Activated CD4-positive, alpha-beta T cell treated with anti-CD3 and anti-CD28 coated beads, Interleukin-2, amount 50 U/mL, for 1 hour (primary cell): ENCODE results near the gene SPEF1.

Experiments
- DNase-seq: peaks from one replicate; pipeline ENCODE4 v3.0.0-alpha.2; 2020

SPEF1 gene

GRCh38 chr20:3764659-3765058 is 16.6 kb downstream of the SPEF1 start:
- no peak for DNase-seq

DNA sequence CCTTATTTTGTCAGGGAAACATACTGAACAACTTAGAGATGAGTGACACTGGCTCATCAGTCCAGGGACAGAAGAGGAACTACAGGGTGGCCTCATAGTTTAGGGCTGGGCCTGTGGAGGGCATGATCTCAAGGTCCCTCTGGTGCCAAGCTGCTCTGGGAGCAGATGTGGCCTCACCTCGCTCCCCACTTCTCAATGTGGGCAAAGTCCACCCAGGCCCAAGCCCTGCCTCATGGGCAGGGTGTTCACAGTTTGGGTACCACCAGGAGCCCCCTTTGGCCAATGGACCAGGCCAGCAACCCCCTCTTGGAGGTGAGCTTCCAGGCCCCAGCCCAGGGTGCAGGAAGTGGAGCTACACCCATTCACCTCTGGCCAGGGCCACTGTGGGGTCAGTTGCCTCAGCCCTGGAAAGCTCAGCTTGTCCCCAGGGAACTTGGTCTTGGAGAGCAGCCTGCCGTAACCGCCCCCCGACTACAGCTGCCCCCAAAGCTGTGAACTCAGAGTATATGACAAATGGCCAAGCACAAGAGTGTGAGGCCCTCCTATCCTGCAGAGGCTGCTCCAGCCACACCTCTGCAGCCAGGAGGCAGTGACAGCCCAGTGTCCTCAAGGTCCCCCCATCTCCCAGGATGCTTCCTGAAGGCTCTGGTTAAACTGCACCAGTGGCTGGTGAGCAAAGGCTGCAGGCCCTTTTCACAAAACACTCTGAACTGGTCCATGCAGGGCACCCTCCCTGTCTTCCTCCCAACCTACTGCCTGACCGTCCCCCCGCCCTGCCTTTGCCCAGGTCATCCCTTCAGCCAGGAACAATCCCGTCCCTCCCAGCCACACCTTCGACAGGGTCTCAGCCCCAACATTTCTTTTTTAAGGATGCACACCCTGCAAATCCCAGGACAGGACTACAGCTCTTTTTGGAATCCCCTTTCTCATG is 17.3 kb downstream of the SPEF1 start:
- no peak for DNase-seq

DNA sequence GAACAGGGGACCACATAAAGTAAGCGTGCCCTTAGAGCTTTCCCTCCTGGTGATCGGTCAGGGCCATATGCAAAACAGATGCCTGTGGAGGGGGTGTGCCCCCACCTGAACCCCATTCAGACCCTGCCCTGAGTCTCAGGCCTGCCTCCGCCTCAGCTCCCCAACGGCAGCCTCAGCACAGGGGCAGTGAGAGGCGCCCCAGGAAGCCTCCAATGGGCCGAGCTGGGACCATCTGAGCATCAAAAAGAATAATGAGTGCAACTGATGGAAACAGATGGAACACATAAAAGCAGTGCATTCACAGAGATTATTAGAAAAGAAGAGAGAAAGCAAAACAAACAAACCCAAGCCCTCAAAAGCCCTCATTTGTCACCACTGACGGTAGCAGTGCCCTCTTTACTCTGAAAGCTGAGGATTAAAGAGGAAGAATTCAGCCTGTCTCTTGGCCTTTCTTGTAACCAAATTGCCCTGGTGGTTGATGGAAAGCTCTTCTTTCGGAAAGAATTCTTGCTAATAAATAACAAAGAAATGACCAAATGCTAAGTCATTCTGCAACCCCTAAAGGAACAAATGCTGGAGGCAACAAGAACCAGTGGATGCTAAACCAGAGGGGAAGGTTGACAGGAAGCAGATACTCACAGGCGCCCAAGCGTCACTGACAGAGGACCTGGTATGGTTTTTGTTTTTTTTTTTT is 20.4 kb downstream of the SPEF1 start:
- no peak for DNase-seq

- DNase-seq: no peak
Measured at GRCh38 chr20:3759884-3760283, 21.4 kb downstream of the SPEF1 start.

DNA sequence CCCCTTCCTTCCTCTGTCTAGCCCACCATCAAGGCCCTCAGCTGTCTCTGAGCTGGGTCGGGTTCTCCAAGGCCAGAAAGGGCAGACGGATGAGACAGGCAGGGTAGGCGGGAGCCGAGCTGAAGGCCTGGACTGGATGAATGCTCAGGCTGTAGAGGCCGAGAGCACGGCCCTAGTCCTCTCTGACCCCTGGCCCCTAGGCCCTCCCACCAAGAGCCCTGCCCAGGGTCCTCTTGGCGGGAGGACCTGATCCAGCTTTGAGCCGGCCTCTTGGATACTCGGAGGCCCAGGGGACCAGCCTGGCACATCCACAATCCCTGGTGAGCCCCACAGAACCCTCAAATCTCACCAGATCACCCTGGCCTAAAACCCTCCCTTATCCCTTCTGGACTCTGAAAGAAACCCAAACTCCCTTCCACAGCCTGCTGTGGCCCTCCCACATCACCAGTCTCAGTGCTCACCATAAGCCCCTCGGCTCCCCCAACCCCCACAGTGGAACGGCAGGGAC is 21.9 kb downstream of the SPEF1 start:
- DNase-seq: no peak

GRCh38 chr20:3758566-3758965 is 22.7 kb downstream of the SPEF1 start:
- DNase-seq: no peak

GRCh38 chr20:3757268-3757667 is 24.0 kb downstream of the SPEF1 start:
- no peak for DNase-seq

DNA sequence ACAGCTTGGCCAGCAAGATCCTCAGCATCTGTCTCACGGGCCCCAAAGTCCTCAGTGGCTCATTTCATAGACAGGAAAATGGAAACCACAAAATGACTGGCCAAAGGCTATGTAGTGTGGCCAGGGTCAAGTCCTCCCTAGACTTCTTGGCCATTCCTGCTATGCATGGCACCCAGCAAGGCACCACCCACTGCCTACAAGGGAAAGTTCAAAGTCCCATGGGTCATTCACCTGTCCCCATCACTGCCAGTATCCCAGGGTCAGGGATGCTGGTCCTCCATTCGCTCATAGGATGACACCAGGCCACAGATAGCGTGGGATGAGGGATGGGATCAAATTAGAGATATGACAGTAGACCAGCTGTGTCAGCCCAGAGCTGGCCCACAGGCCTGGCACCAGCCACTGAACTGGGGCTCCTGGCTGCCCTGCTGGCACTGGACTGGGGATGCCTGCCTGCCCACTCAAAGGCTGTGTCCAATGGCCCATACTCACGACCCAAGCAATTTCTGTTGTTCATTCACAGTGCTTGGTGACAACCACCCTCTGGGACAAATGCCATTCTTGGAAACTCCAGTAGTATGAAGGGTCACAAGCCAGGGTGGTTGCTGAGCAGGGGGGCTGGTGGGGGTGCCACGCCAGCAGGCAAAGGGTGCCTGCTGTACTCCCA is 25.3 kb downstream of the SPEF1 start:
- no peak for DNase-seq

- DNase-seq: no peak
Measured at GRCh38 chr20:3755269-3755668, 26.0 kb downstream of the SPEF1 start.

DNA sequence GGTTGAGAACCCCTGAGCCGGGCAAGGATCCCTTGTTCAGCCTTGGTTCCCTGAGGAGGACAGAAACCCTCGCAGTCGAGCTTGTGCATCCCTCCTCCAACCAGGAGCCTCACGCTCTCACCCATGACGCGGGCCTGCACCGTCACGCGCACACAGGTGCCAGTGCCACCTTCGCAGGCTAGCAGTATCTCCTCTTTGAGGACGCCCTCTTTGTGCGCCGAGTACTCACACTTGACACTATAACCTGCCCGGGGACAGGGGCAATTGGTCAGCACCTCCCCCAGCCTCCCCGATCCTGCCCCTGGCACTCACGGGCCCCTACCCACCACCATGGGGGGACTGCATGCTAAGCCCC is 27.0 kb downstream of the SPEF1 start:
- DNase-seq: no peak

DNA sequence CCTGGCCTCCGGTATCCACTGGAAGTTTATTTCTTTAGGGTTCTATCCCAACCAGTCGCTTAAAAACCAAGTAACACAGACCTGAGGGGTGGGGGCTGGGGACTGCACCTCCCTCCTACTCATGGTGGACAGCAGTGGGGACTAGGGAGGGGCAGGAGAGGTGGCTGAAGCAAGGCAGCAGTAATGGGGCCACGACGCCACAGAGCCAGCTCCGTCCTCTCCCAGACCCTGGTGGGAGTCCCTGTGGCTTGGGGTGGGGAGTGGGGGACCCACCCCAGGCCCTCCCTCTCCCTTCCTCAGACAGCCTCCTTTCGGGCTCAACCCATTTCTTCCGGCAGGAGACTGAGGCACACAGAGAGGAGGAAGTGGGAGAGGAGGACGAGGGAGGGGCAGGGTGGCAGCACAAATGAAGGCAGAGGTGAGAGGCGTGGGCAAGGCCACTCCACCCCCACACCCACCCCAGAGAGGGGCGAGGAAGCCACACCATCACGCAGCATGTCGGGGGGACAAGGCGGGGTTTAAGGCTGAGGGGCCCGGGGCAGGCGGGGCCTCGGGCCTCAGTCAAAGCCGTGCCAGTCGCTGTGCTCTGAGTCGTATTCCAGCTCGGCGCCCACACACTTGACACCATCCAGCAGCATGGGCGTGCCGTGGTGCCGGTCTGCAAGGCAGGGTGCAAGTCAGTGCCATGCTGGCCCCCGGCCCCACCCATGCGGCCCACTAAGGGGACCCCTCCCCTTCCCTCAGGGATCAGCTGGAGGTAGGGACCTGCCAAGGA is 27.6 kb downstream of the SPEF1 start:
- no peak for DNase-seq

GRCh38 chr20:3753098-3753497 is 28.1 kb downstream of the SPEF1 start:
- DNase-seq: peak; percentile 63

DNA sequence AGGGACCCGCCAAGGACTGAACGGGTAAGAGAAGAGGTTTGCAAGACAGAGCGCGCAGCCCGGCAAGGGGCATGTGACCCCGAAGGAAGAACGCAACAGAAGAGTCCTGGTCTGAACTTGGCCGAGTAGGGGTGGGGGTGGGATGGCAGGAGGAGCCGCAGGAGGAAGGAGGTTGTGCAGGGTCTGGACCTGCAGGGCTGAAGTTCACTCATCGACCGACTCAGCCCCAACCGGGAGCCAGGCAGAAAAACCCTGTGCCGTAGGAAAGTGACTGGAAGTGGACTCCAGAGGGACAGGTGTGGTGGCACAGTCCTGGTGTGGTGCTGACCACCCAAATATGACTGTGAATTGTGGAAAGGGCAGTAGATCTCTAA is 28.9 kb downstream of the SPEF1 start:
- DNase-seq: no peak

DNA sequence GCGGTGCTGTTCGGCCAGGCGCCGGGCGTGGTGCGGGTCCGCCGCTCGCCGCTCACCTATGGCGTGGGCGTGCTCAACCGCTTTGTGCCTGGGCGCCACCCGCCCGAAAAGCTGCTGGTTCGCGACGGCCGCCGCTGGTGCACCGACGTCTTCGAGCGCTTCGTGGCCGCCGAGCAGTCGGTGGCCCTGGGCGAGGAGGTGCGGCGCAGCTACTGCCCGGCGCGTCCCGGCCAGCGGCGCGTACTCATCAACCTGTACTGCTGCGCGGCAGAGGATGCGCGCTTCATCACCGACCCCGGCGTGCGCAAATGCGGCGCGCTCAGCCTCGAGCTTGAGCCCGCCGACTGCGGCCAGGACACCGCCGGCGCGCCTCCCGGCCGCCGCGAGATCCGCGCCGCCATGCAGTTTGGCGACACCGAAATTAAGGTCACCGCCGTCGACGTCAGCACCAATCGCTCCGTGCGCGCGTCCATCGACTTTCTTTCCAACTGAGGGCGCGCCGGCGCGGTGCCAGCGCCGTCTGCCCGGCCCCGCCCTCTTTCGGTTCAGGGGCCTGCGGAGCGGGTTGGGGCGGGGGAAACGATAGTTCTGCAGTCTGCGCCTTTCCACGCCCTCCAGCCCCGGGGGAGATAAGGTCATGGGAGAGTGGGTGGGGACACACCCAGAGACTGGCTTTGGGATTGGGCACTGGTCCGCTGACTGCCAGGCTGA is 29.4 kb downstream of the SPEF1 start:
- DNase-seq: peak; percentile 67

GRCh38 chr20:3751305-3751674 is 30.0 kb downstream of the SPEF1 start:
- no peak for DNase-seq

DNA sequence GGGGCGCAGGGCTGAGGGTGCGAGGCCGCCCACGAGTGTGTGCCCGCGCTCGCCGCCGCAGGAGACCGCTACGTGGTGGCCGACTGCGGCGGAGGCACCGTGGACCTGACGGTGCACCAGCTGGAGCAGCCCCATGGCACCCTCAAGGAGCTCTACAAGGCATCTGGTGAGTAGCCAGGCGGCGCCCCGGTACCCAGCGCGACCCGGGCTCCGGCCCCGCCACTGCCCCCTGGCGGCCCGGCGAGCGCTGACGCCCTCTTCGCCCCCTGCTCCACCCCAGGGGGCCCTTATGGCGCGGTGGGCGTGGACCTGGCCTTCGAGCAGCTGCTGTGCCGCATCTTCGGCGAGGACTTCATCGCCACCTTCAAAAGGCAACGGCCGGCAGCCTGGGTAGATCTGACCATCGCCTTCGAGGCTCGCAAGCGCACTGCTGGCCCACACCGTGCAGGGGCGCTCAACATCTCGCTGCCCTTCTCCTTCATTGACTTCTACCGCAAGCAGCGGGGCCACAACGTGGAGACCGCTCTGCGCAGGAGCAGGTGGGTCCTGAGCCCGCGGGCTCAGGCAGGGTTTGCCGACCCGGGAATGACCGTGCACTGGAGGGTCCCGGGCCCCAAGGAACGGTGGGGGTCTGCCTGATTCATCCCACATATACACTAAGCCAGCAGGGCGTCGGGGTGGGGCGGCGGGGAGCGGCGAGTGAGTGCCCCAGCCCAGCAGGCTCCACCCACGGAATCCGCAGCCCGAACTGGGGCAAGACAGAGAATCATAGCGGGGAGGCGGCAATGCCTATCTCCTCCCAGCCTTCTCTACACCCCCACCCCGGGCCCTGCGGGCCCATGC is 31.3 kb downstream of the SPEF1 start:
- DNase-seq: peak; percentile 17

DNA sequence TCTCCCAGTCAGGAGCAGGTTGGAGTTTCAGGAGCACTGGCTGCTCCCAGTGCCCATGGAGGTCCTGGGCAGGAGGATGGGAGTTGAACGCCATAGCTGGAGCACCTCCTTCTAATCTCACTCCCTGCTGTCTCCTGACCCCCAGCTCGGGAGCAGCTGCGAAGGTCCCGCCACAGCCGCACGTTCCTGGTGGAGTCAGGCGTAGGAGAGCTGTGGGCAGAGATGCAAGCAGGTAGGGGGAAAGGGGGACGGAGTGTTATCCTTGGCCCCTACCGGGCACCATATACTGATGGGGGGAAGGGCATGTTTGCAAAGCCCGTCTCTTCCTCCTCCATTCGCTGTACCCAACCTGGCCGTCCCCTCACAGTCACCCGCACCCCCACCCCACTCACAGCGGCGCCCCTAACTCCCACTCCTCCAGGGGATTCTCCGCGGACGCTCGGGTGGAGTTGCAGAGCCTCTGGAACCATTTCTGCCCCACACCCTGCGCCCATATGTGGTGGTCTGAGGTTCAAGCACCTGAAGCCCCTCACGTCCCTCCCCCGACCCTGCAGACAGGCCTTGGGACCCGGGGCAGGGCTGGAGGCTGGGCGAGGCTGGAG is 32.1 kb downstream of the SPEF1 start:
- DNase-seq: no peak

GRCh38 chr20:3748073-3748472 is 33.2 kb downstream of the SPEF1 start:
- DNase-seq: no peak

DNA sequence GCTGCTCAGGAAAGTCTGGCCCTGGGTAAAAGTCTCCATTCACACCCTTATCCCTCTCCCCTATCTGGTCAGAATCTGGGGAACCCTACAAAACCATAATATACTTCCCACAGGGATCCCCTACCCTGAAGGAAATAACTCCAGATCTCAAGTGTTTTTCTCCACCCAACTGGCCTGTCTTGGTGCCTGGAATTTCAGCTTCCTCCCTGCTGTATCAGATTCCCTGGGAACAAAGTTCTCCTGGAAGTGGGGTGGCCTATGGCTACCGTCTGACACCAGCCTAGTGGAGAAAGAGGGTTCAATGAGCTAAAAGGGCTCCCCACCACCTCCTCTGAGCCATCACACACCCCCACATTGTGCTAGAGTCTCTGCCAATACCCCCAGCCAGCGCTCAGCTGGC is 33.8 kb downstream of the SPEF1 start:
- no peak for DNase-seq

- no peak for DNase-seq
Measured at GRCh38 chr20:3745686-3746173, 35.5 kb downstream of the SPEF1 start.
